HG02840 (cell line): ENCODE results near the gene NRG3.

Experiments
- ATAC-seq: cut with Tn5 transposase; IDR thresholded peaks from one replicate; pipeline ENCODE4 v1.9.1; 2021; ENCODE audit warnings: mild to moderate bottlenecking, moderate library complexity, moderate number of reproducible peaks; ENCODE audit not compliant: unreplicated experiment, low FRiP score

The NRG3 gene

DNA sequence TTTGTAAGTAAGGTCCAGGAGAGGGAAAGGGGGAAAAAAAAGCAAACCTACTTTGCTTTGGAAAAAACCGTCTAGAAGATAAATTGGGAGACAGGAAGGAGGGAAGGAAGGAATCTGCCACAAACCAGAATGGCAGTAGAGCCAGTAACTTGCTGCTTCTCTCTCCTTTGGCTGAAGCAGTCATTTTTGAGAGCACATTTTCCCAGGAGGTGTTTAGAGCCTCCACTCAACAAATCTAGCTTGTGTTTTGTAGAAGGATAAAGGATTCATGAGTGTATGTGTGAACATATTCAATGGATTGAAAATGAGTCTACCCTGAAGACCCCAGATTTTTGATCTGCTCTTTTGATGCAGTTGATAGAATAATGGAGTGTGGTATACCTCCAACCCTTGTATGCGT lies 2.6 kb downstream of the NRG3 start:
- no peak for ATAC-seq

DNA sequence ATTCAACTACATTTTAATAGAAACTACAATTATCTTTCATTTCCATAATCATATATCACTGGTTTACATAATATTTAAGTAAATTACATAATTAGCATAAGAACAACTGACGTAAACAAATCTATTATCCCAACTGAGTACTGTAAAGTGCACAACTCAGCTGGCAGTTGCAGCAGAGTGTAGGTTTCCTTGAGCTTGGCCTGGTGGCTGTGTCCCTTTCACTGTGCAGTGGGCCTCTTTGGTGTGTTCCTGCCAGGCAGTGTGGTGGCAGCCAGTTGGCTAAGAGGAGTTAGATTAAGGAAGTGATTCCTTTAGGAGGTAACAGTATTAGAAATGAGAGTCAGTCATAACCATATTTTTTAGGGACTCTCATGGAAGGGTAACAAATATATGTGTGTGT lies 7.0 kb downstream of the NRG3 start:
- no peak for ATAC-seq

DNA sequence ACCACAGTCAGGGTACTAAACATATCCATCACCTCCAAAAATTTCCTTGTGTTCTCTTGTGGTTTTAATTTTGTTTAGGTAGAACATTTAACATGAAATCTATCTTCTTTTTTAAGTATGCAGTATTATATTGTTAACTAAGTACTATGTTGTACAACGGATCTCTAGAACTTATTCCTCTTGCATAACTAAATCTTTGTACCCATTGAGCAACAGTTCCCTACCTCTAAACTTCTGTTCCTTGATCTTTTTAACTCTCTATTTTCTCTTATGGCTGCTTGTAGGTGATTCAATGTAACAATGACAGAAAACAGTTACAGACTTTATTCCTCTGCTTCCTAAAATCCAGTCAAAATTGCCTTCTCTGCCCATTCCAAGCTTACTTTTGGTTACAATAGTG lies 9.9 kb downstream of the NRG3 start:
- no peak for ATAC-seq

DNA sequence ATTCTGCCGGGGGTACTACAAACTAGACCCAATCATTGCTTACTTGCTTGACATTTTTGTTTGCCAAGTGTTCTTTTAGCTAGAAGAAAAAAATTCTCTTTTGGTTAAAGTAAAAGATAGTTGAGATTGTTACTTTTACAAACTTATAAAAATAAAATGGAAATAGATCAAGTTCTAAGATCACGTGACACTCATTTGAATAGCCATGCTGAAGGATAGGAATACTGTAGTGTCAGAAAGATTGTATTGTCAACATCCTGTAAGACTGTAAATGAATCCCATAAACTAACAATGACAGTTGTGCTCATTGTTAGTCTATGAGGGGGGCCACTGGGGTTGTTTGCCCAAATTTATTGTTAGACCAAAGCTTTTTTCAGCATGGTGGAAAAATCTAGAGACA lies 10.5 kb downstream of the NRG3 start:
- ATAC-seq, result no peak

DNA sequence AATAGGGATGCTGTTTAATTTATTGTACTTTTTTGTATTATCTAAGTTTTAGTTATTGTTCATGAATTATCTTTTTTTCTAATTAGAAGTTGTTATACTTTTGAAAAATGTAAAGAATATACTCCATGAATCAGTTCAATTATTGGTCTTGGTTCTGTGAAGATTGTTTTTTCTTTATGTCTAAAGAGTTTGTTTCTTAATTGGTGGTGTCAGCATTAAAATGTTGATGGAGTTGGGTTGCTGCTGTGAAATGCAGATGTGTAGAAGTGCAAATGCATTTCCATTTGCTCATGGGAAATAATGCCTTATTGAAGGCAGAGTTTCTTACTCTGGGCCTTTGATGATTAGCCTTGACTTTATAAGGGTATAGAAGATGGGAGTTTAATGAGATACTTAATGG lies 11.9 kb downstream of the NRG3 start:
- ATAC-seq, result no peak

DNA sequence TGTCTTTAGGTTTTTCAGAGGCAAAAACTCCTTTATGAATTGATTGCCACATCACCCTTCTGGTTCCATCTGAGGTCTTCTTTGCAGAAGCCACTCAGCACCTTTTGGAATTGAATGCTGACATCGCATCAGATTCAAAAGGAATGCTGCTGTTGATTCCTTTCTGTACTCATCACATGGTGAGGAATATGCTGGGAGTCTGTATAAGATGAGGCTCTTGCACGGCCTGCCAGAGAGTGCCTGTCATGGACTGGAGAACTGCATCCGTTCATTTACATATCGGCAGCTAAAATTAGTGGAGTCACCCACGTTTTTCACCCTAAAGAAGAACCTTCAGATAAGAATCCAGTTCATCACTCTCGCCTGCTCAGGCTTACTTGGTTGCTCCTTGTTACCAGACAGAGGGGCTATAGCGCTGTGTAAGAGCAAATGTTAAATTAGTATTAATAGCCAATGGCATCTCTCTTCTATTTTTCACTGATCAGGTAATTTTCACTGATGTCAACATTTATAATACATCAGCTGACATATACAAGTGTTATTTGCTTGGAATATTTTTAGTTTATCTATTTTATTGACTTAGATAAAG lies 14.3 kb downstream of the NRG3 start:
- ATAC-seq, result no peak

DNA sequence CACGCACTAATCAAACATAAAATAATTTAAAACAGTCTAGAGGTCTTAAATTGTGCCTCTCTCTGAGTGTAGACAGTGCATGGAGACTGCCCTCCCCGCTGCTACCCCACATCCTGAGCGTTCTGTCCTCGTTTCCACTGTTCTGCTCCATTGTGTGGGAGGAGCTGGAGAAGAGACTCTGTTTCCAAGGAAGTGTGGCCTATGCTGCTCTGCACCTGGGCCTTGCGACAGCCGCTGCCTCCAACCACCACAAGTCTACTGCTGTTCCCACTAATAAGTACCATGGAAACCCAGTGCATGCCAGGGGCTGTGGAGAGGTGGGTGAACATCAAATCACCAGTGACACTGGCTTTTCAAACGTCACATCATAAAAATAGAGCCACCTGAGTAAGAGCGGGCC lies 19.6 kb downstream of the NRG3 start:
- ATAC-seq, result no peak

DNA sequence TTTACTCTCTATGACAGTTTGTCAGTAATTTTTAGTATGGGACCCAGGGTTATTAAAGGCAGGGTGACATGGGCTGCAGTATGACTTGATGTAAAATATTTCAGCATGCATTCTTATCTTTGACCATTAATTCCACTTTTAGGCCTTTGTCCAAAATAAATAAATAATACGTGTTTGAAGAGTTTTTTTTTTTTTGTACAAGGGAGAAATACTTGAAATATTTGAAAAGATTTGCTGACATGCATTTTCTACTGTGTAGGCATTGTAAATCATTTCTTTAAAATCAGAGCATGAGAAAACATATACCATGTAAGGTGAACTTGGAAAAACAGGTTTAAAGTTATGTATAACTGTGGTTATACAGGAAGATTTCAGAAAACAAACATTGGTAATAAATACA lies 23.5 kb downstream of the NRG3 start:
- no peak for ATAC-seq

DNA sequence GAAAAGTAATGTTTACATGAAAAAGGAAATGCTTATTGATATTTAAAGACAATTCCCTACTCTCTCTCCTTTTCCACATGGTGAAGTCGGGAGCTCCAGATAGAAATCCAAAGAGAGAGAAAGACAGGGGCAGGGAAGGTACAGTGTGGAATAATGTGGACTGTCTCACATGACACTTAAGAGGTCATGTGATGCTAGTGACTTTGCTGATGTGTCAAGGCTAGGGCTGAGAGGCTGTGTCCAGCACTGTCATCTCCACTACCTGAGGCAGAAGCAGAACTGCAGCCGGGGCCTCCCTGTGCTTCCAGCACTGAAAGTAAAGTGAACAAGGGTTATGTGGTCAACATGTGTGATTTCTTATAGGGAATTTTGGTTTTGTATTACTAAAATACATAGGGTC lies 26.0 kb downstream of the NRG3 start:
- ATAC-seq, result no peak

DNA sequence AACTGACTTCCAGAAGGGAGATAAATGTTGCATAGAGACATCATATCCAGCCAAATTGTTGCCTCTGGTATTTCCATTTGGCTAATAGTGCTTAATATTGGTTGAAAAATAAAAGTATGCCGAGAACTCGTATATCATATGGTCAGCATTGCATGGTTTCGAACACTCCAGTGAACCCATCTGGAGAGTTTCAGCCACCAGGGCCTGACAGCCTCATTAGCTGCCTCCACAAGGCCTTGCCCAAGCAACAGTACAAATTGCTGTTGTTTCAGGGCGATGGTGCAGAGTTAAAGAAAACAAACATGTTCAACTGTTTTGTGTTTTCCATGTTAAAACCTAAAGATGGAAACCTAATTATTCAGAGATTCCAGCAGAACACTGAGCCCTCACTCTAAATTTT lies 28.5 kb downstream of the NRG3 start:
- ATAC-seq, result no peak

DNA sequence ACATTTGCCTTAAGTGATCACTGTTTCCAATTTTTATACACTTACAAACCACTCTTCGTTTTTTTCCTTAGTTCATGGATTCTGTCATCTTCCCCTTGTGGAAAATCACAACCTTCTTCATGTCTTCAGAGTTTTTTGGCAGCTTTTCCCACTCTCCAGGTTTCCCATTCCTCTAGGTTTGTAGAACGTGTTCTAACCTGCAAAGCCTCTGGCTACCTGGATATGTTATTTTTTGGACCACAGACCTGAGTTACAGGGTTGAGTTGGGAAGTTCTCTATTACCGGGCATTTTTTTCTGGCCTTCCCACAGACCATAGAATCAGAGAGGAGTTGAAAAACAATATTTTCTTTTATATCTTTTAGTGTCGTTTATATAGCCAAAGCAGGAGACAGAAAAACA lies 30.2 kb downstream of the NRG3 start:
- no peak for ATAC-seq

DNA sequence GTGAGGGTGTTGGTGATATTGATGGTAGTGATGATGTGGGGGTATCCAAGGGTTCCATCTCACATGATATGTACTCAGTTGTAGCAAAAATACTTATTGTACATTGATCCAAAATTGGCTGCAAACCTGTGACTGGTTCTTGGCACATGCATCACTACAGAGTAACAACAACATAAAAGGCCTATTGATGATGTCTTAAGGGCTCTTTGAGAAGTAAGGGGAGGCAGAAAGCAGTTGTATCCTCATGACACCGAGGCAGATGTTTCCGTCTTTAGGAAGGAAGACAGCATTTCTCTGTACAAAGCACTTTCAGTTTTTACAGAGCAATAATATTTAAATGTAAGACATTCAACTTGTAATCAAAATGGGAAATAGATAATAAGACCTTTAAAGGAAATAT lies 34.5 kb downstream of the NRG3 start:
- ATAC-seq, result no peak

DNA sequence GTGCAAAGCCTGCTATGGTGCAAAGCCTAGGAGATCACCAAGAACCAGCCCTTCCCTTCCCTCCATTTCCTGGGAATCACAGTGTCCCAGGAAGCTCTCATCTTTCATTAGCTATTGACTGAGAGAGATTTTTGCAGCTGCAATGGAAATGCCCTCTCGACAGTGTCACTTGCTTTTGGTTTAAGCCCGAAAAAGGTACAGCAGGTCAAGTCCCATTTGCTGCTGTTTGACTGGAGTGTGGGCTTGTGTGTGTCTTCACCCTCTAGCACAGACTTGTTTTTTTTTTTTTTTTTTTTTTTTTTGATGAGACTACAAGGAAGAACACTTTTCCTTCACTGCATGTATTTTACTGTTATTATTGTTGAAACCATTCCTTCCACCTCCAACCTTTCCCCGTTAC lies 36.3 kb downstream of the NRG3 start:
- ATAC-seq, result no peak

DNA sequence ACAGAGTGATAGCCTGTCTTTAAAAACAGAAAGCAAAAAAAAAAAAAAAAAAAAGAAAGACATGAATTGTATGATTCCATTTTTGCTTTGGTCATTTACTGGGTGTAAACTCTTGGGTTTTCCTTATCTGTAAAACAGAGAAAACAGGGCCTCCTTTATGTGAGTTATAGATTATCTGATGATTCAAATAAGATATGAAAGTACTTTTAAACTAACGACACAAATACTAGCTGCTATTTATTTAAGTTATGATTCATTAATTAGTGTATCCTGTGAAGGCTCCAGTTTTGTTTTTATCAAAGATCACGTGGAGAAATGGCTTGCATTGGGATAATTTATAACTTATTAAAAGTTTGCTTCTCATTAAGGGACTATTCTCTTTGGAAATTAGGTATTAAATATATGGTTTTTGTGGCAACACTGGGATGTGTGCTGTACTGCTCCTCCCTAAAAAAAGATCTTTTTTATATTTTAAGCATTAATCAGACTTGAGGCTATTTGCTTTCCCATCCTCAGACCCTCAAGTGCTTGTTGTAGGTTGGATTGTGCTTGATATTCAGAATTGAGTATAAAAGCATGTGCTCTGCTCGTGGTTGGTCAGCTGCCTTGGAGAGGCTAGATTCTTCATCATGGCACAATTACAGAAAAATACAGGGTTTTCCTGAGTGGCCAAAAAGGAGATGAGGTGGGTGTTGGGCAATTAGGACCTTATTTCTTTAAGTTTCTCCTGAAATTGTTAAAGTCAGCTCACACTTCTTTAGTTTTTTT lies 39.9 kb downstream of the NRG3 start:
- ATAC-seq, result no peak

DNA sequence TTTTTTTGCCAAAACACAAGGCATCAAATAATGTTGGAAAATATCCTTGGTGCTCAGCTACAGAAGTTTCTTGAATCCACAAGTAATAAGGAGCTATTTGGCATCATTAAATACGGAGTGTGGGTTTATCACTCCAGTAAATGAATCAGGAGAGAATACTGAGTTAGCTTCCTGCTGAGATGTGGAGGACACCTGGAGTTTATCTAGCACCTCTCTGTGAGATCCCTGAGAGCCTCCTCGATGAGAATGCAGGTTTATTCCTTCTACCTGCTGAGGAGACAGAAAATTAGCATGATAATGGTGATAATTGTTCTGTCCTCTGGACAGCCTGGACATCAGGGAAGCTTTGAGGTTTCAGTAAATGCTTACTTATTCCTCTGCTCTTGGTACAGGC lies 40.5 kb downstream of the NRG3 start:
- no peak for ATAC-seq

DNA sequence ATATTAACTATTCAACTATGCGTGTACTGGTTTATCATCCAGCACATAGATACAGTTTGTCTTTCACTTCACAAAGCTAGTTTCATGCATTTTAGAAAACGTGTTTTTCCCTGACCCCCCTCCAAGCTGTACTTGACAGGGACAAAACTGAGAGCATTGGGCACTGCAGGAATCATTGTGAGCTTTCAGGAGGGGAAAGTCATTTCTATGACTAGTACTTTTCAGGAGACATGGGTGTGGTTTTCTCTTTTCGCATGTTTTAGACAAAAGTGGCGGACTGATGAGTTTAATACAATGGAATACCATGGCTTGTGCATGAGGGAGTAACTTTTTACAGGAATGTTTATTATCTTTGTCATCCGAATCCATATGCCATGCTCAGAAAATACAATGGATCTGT lies 42.7 kb downstream of the NRG3 start:
- no peak for ATAC-seq

DNA sequence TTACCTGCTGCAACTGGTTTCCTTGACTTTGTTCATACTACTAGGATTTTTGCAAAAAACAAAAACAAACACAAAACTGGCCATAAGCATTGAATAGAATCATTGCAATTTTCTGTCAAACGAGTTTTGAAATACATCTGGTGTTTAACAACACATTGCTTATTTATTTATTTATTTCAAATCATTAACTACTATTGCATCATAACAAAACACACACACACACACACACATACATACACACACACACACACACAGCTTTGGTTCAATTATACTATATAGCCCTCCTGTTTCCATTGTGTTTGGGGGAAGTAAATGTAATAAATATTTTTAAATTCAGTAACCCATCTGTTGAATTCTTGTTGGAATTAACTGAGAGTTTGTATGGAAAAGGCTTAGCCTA lies 43.8 kb downstream of the NRG3 start:
- no peak for ATAC-seq

DNA sequence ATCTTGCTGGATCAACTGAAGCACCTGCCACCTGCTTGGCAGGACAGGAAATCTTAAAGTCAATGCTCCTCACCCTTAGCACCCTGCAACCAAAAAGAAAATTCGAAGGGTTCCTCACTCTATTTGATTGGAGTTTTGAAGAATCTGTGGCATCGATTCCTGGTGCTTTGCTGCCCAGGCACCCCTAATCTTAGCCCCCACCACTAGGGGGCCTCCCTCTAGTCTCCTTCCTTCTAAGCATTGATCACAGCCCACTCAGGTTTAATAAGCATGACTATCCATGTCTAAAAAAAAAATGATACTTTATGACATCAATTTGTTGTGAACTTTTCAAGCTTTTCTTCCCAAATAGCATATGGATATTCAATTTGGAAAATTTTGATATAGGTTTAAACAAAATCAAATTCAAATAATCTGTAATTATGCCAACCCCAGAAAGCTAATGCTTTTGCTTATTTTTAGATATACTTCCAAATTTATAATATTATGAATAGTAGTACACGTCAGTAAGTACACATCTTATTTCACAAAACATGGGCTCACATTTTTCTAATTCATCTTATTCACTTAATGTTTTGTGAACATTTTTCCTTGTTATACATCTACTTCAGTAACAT lies 45.3 kb downstream of the NRG3 start:
- ATAC-seq, result no peak

DNA sequence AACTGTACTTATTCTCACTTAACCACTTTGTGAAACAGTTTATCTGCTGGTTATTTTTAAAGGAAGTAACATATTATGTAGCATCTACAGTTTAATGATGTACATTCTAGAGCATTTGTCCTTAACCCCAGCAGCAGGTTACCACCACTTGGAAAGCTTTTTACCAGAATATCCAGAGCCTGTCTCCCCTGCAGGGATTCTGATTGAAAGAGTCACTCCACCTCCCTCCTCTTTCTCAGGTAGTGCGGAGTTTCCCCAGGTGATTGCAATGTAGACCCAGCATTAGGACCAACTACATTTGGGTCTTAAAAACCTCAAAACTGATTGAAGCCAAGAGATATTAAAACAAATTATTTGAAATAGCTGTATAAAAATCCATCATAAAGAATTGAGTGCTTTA lies 53.1 kb downstream of the NRG3 start:
- ATAC-seq, result no peak

DNA sequence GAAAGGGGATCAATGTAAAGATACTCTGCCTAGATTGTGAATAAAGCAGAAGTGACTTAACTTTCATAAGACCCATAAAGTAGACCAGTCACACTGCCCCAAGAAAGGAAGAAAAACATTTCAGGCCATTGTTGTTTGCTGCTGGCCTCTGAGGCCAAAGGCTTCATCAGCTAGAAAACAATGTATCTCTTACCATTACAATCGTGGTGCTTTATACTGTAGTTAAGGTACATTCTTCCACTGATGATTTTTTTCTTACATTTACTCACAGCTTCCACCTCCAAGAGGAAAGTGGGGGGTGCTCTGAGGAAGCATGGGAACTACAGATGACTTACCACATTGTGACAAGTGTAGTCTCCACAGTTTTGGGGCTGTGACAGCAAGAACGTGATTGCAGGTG lies 68.6 kb downstream of the NRG3 start:
- ATAC-seq, result no peak

DNA sequence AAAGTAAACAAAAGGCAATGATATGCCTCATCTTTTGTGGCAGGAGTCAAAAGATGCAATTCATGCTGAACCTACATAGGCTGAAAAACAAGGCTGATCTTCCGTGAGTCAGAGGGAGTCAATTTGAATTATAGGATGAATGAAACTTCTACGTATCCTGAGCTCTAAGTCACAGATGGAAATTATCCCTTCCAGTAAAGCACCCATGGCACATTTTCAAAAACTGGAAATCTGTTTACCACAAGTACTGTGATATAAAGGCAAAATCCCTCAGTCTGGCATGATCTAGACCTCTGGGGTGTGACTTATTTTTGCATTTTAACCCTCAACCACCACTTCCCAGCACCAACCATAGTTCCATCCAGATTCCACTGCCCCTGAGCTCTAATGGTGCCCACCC lies 69.6 kb downstream of the NRG3 start:
- ATAC-seq, result no peak

DNA sequence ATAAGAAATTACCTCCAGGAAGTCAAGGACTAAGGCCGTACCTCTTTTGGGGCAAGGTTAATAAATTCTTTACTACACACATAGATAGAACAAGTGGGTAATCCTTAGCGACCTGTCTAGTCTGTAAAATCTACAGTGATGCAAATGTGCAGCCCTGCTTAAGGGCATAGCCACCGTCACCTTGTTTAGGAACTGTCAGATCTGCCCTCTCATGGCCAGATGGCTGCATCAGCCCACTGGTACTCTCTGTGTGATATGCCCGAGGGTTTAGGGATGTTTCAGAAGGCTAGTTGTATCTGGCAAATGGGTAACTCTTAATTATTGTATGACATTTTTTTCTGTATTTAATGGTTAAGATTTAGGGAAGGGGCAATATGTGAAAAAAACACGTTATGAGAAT lies 74.3 kb downstream of the NRG3 start:
- ATAC-seq, result no peak
